HFFc6 (cell line): ENCODE measurements around the gene RABEPK. TPM values are rescaled to one million over a fixed set of nuclear protein-coding genes. Genes with fewer than 3 reads are reported as not detected.
"Not testable (repeated sequence)": the region's sequence is repeated elsewhere in the genome, so short reads cannot be mapped to it uniquely, and the experiment has no call there.

Experiments
- DNase-seq: peaks from one replicate; pipeline ENCODE4 v3.0.0-alpha.2; 2018
- H3K27ac Mint-ChIP-seq: 2 replicates; pipeline ENCODE4 v1.8.0; 2020; ENCODE audit warnings: mild to moderate bottlenecking, mixed read lengths
- H3K27me3 Mint-ChIP-seq: 2 replicates; pipeline ENCODE4 v1.8.0; 2021; ENCODE audit warnings: mild to moderate bottlenecking, moderate library complexity, mixed read lengths; ENCODE audit not compliant: insufficient read depth
- H3K36me3 Mint-ChIP-seq: 2 replicates; pipeline ENCODE4 v1.8.0; 2021; ENCODE audit warnings: low read depth, mixed read lengths
- H3K4me1 Mint-ChIP-seq: 2 replicates; pipeline ENCODE4 v1.8.0; 2020; ENCODE audit warnings: low read depth, mixed read lengths
- H3K4me3 Mint-ChIP-seq: 2 replicates; pipeline ENCODE4 v1.8.0; 2020; ENCODE audit warnings: mild to moderate bottlenecking, moderate library complexity, mixed read lengths
- H3K9me3 Mint-ChIP-seq: 2 replicates; pipeline ENCODE4 v1.8.0; 2020; ENCODE audit warnings: mild to moderate bottlenecking, mixed read lengths
- CTCF ChIP-seq: fragments of 200-600 bp; sonication (generic); IDR thresholded peaks from 2 replicates; pipeline ENCODE4 v1.5.0; 2021; ENCODE audit warnings: antibody characterized with exemption, mild to moderate bottlenecking
- total RNA-seq, 6 experiments: library from RNA; stranded (reverse); fragmentation: NEBNext Ultra II Directional; extraction: Animal tissue kit (Norgen Biotek cat#: 25700); gene quantifications; 2 replicates in 1 of 6; 3 replicates in 5 of 6; pipeline ENCODE4 v1.2.3, GENCODE V29; 2021

RABEPK gene
- total RNA-seq, 6 experiments from 2014 or later = 29.6 to 39.2 (median 32.7) TPM

- Mint-ChIP-seq H3K27ac (no peak overlapping the region), H3K4me3 (no peak overlapping the region), H3K4me1 (peaks cover 26% of the 10 kb centered on the region), H3K27me3 (no peaks in the 10 kb centered on the region), H3K9me3 (no peaks in the 10 kb centered on the region), H3K36me3 (peaks cover 4% of the 10 kb centered on the region)
- no peak for DNase-seq
- TF ChIP-seq CTCF = no peak
Observed at GRCh38 chr9:125258832-125259534, 58.6 kb downstream of the RABEPK start.

DNA sequence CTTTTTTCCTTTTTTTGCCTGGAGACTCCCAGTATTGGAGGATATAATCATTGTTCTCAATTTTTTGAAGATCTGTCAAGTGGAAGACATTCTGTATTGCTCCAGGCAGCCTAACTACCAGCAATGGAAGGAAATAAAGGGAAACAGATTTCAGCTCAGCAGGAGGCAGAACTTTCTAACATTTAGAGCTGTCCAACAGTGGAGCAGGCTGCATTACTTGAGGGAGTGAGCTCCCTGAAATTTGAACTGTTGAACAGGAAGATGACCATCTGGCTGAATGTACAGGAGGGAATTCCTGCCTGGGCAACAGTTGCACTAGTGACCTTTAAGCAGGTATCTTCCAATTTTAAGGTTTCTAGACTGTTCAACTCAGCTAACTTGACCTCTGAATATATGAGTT is 60.2 kb downstream of the RABEPK start:
- no peaks in the 10 kb centered on the region for H3K9me3 Mint-ChIP-seq
- DNase-seq = peak; percentile 22
- H3K4me1 Mint-ChIP-seq = peaks cover 31% of the 10 kb centered on the region
- peak overlapping the region; percentile 92 for H3K4me3 Mint-ChIP-seq
- peaks cover 2% of the 10 kb centered on the region for H3K27me3 Mint-ChIP-seq
- peak overlapping the region; percentile 57 for H3K27ac Mint-ChIP-seq
- TF ChIP-seq CTCF = no peak
- peaks cover 7% of the 10 kb centered on the region for H3K36me3 Mint-ChIP-seq

DNA sequence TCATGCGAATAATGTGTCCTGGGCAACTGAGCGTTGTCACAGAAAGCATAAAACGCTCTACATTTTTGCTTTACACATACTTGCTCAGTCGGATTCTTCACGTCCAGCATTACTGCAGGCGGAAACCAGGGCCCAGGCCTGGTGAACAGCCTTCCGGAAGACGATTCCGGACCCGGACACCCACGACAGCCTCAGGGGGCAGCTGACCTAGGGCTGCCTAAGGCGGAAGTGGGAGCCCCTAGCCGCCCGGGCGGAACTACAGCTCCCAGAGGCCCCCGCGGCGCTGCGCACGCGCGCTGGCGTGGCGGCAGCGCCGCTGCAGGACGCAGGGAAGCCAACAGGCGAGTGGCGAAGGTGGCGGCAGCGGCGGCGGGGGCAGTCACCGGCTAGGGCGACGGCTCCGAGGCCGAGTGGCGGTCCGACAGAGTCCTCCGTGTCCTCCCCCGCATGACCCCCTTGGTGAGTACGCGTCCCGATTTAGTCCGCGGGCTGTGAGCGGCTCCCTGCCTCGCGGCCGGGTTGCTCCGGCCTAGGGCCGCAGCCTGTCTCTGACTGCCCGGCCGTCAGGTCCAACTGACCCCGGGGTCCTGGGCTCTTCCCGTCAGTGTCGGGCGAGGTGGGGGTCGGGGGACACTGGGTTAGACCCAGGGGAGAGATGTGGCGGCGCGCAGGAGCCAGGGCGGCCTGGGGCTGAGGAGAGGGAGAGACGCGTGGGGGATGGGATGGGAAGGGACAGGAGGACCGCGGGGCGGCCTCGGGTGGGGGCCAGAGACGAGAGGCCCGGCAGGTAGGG is 61.4 kb downstream of the RABEPK start, which contains the start of gene GAPVD1:
Gene GAPVD1 (plus strand): TSS at position 326 of the 793 bp plus-strand sequence. CDS start 37,096 bp downstream, outside the sequence.
- Mint-ChIP-seq H3K4me1 (peaks cover 31% of the 10 kb centered on the region), H3K27ac (peak within 1 kb of the TSS; percentile 82), H3K27me3 (peaks cover 2% of the 10 kb centered on the region), H3K4me3 (peak within 1 kb of the TSS; percentile 92), H3K9me3 (no peaks in the 10 kb centered on the region), H3K36me3 (peaks cover 7% of the 10 kb centered on the region)
- TF ChIP-seq CTCF = peak; percentile 65
- DNase-seq = peak; percentile 70

DNA sequence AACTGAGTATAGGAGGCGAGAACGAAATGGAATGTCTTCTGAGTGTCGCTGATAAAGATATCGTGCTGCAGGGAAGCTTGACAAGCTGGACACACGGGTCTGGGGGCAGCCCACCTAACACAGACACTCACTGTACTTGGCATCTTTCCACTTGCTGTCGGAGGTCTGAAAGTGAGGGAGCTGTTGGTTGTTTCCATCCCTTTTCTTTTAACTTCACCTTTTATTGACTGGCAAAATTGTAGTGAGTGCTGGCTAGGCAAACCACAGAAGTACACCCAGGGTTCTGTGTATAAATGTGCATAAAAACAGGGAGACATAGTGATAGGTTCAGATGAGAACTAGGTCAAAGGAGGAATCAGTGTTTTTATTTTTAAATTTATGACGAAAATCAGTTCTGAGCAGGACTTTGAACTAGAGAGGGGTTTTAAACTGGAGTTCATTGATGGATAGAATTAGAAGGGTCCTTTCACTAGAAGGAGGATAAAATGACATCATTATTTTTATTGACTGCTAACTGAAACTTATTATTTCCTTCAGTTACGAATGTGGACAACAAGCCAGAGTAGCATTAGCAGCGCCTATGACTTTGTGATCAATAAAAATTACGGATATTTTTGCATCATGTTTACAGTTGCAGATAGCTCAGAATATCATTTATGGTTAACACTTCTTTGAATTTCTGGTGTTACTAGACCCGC is 62.1 kb downstream of the RABEPK start:
- H3K27me3 Mint-ChIP-seq = peaks cover 2% of the 10 kb centered on the region
- H3K4me3 Mint-ChIP-seq = peak overlapping the region; percentile 92
- H3K27ac Mint-ChIP-seq = peak overlapping the region; percentile 82
- no peaks in the 10 kb centered on the region for H3K9me3 Mint-ChIP-seq
- H3K4me1 Mint-ChIP-seq = peaks cover 31% of the 10 kb centered on the region
- TF ChIP-seq CTCF = no peak
- DNase-seq = peak; percentile 15
- H3K36me3 Mint-ChIP-seq = peaks cover 7% of the 10 kb centered on the region

DNA sequence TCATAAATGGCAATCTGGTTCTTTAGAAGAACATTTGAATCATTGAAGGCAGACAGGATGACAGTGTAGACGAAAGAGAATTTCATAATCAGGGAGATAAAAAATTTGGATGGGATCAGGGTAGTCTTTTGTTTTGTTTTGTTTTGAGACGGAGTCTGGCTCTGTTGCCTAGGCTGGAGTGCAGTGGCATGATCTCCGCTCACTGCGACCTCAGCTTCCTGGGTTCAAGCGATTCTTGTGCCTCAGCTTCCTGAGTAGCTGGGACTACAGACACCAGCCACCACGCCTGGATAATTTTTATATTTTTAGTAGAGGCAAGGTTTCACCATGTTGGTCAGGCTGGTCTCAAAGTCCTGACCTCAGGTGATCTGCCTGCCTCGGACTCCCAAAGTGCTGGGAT is 63.7 kb downstream of the RABEPK start:
- DNase-seq, H3K9me3 Mint-ChIP-seq, H3K27me3 Mint-ChIP-seq, H3K27ac Mint-ChIP-seq, H3K4me3 Mint-ChIP-seq: not testable (repeated sequence)
- peaks cover 11% of the 10 kb centered on the region for H3K36me3 Mint-ChIP-seq
- H3K4me1 Mint-ChIP-seq = peaks cover 38% of the 10 kb centered on the region
